Neural progenitor cell (in vitro differentiated cells): ENCODE results near the gene LRRC9. TPM values are rescaled to one million over a fixed set of nuclear protein-coding genes. Genes with fewer than 3 reads are reported as not detected.

Experiments used
- DNase-seq: peaks from one replicate; pipeline ENCODE4 v3.0.0-alpha.2; 2016; ENCODE audit warnings: low spot score
- H2AFZ ChIP-seq: fragments of 200-600 bp; sonication (generic); replicated peaks from 2 replicates; pipeline ENCODE4 v1.6.1; 2016; ENCODE audit warnings: antibody characterized with exemption
- H3F3A ChIP-seq: fragments of 200-600 bp; sonication (generic); 2 replicates; pipeline ENCODE4 v1.6.1; 2016; ENCODE audit warnings: antibody characterized with exemption, low read depth
- H3K27ac ChIP-seq: fragments of 200-600 bp; sonication (generic); 2 replicates; pipeline ENCODE4 v1.5.1; 2016; ENCODE audit warnings: mild to moderate bottlenecking
- H3K27me3 ChIP-seq: fragments of 200-600 bp; sonication (generic); 2 replicates; pipeline ENCODE4 v1.6.1; 2016; ENCODE audit warnings: mild to moderate bottlenecking, moderate library complexity
- H3K36me3 ChIP-seq: fragments of 200-600 bp; sonication (generic); 2 replicates; pipeline ENCODE4 v1.5.1; 2016
- H3K4me1 ChIP-seq: fragments of 200-600 bp; sonication (generic); 2 replicates; pipeline ENCODE4 v1.6.1; 2016; ENCODE audit warnings: mixed run types
- H3K4me2 ChIP-seq: fragments of 200-600 bp; sonication (generic); 2 replicates; pipeline ENCODE4 v1.6.1; 2016
- H3K4me3 ChIP-seq: fragments of 200-600 bp; sonication (generic); 2 replicates; pipeline ENCODE4 v1.5.1; 2016
- H3K79me2 ChIP-seq: fragments of 200-600 bp; sonication (generic); 2 replicates; pipeline ENCODE4 v1.6.1; 2016; ENCODE audit warnings: low read depth
- H3K9ac ChIP-seq: fragments of 200-600 bp; sonication (generic); 2 replicates; pipeline ENCODE4 v1.6.1; 2016
- H3K9me3 ChIP-seq: fragments of 200-600 bp; sonication (generic); 2 replicates; pipeline ENCODE4 v1.5.1; 2016; ENCODE audit warnings: low read depth
- H4K20me1 ChIP-seq: fragments of 200-600 bp; sonication (generic); 2 replicates; pipeline ENCODE4 v1.6.1; 2016; ENCODE audit warnings: low read depth
- H3K27ac Mint-ChIP-seq: 3 replicates; pipeline ENCODE4 v1.8.0; 2021; ENCODE audit warnings: mixed read lengths
- H3K27me3 Mint-ChIP-seq: 2 replicates; pipeline ENCODE4 v1.8.0; 2022; ENCODE audit warnings: low read depth, mild to moderate bottlenecking, inconsistent platforms, moderate library complexity, mixed read lengths; ENCODE audit not compliant: insufficient read depth
- H3K36me3 Mint-ChIP-seq: 3 replicates; pipeline ENCODE4 v1.8.0; 2021; ENCODE audit warnings: mixed read lengths
- H3K4me1 Mint-ChIP-seq: 3 replicates; pipeline ENCODE4 v1.8.0; 2021; ENCODE audit warnings: mixed read lengths
- H3K4me3 Mint-ChIP-seq: 3 replicates; pipeline ENCODE4 v1.8.0; 2021; ENCODE audit warnings: mild to moderate bottlenecking, moderate library complexity, mixed read lengths
- H3K9me3 Mint-ChIP-seq: 3 replicates; pipeline ENCODE4 v1.8.0; 2020; ENCODE audit warnings: mixed read lengths
- CTCF ChIP-seq: fragments of 200-600 bp; sonication (generic); IDR thresholded peaks from 2 replicates; pipeline ENCODE4 v1.5.1; 2017; ENCODE audit warnings: antibody characterized with exemption, mild to moderate bottlenecking
- EZH2 ChIP-seq: fragments of 200-600 bp; sonication (generic); IDR thresholded peaks from 2 replicates; pipeline ENCODE4 v1.6.1; 2017; ENCODE audit warnings: antibody characterized with exemption, mild to moderate bottlenecking, moderate library complexity
- EZH2phosphoT487 ChIP-seq: fragments of 200-600 bp; sonication (generic); IDR thresholded peaks from 2 replicates; pipeline ENCODE4 v1.6.1; 2017; ENCODE audit warnings: antibody characterized with exemption
- total RNA-seq: library from RNA; depleted of rRNA; stranded (reverse); fragments of >200 nt; gene quantifications from 2 replicates; pipeline ENCODE4 v1.2.3, GENCODE V29; 2015; ENCODE audit warnings: low replicate concordance

The LRRC9 gene
- total RNA-seq, 1 donor from 2014 or later: 2.1 TPM

DNA sequence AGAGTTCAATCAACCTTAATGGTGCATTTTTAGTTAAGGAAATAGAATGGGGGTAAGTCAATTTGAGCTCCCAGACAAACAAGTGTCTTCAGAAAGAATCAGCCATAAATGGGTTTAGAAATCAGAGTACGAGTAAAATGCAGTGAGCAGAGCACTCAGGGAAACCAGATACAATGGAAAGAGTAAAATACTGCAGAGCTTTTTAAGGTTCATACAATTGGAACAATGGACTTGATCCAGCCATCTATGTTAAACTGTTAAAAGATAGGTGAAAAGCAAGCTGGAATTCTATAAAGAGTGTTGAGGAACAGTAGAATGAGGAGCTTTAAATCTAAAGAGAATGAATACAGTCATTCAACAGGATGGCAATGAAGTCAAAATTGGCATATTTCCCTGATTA, 147.9 kb downstream of the LRRC9 start:
- H3K27ac ChIP-seq: no peak overlapping the region

GRCh38 chr14:60079723-60080122, 159.8 kb downstream of the LRRC9 start:
- no peaks in the 10 kb centered on the region for H3K79me2 ChIP-seq
- no peak overlapping the region for H3K27ac ChIP-seq
- no peaks in the 10 kb centered on the region for H3K27me3 ChIP-seq
- no peak overlapping the region for H3K4me3 ChIP-seq
- DNase-seq: peak; percentile 37
- H4K20me1 ChIP-seq: no peaks in the 10 kb centered on the region
- H3K36me3 ChIP-seq: no peaks in the 10 kb centered on the region
- peaks cover 8% of the 10 kb centered on the region for H3K4me1 ChIP-seq
- peaks cover 25% of the 10 kb centered on the region for H3K9me3 Mint-ChIP-seq
- H2AFZ ChIP-seq: peak overlapping the region; percentile 48
- H3K4me3 Mint-ChIP-seq: no peak overlapping the region
- H3K27me3 Mint-ChIP-seq: no peaks in the 10 kb centered on the region
- H3K4me1 Mint-ChIP-seq: peaks cover 5% of the 10 kb centered on the region
- peak overlapping the region; percentile 12 for H3K27ac Mint-ChIP-seq
- peak; percentile 53 for TF ChIP-seq CTCF
- TF ChIP-seq EZH2phosphoT487: no peak
- H3K9me3 ChIP-seq: no peaks in the 10 kb centered on the region
- H3K36me3 Mint-ChIP-seq: no peaks in the 10 kb centered on the region
- no peak overlapping the region for H3K9ac ChIP-seq
- H3F3A ChIP-seq: no peaks in the 10 kb centered on the region
- H3K4me2 ChIP-seq: no peak overlapping the region

More for the DNA sequence above, 147.9 kb downstream of the LRRC9 start:
- Mint-ChIP-seq H3K27me3 (no peaks in the 10 kb centered on the region), H3K27ac (no peak overlapping the region), H3K36me3 (no peaks in the 10 kb centered on the region), H3K9me3 (no peaks in the 10 kb centered on the region), H3K4me3 (no peak overlapping the region), H3K4me1 (peaks cover 6% of the 10 kb centered on the region)
- Histone ChIP-seq H3K9me3 (no peaks in the 10 kb centered on the region), H3K4me2 (peak overlapping the region; percentile 3), H3K4me3 (no peak overlapping the region), H3K36me3 (no peaks in the 10 kb centered on the region), H4K20me1 (no peaks in the 10 kb centered on the region), H2AFZ (no peak overlapping the region), H3K4me1 (peaks cover 12% of the 10 kb centered on the region), H3K27me3 (no peaks in the 10 kb centered on the region), H3K9ac (no peak overlapping the region), H3F3A (no peaks in the 10 kb centered on the region), H3K79me2 (no peaks in the 10 kb centered on the region)
- peak; percentile 7 for DNase-seq
- no peak for TF ChIP-seq CTCF
- TF ChIP-seq EZH2: no peak
- TF ChIP-seq EZH2phosphoT487: no peak

- Mint-ChIP-seq H3K4me1 (no peaks in the 10 kb centered on the region), H3K36me3 (no peaks in the 10 kb centered on the region)
Observed at GRCh38 chr14:60085085-60085484, 165.1 kb downstream of the LRRC9 start.

More at GRCh38 chr14:60085085-60085484, 165.1 kb downstream of the LRRC9 start:
- Histone ChIP-seq H3K9ac (no peak overlapping the region), H3K79me2 (no peaks in the 10 kb centered on the region), H2AFZ (no peak overlapping the region), H3K9me3 (no peaks in the 10 kb centered on the region), H3K36me3 (no peaks in the 10 kb centered on the region), H4K20me1 (no peaks in the 10 kb centered on the region), H3F3A (peaks cover 3% of the 10 kb centered on the region), H3K27ac (no peak overlapping the region), H3K4me3 (no peak overlapping the region), H3K4me1 (peaks cover 1% of the 10 kb centered on the region), H3K27me3 (no peaks in the 10 kb centered on the region), H3K4me2 (no peak overlapping the region)
- no peaks in the 10 kb centered on the region for H3K27me3 Mint-ChIP-seq
- no peaks in the 10 kb centered on the region for H3K9me3 Mint-ChIP-seq
- TF ChIP-seq EZH2 (no peak), EZH2phosphoT487 (no peak), CTCF (no peak)
- H3K27ac Mint-ChIP-seq: no peak overlapping the region
- no peak overlapping the region for H3K4me3 Mint-ChIP-seq
- no peak for DNase-seq
